ENCODE measurements around the gene LRRC9.
"Not testable (repeated sequence)": the region's sequence is repeated elsewhere in the genome, so short reads cannot be mapped to it uniquely, and the experiment has no call there.

Gene LRRC9

DNA sequence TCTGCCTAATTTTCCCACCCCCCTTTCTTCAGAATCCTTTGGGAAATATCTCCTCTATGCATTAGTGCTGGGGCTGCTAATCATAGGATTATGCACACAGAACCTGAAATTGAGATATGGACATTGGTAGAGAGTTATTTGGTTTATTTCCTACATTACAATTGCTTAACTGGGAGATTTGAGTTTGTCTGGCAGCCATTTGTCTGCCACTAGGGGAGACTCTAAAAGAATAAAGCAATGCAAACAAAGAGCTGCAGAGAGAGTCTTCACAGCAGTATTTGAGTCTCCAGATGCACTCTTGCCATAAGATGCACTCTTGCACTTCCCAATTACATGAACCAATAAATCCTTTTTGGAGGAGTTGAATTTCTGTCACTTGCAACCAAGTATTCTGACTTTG, 159.8 kb downstream of the LRRC9 start:
- no peak for DNase-seq

DNA sequence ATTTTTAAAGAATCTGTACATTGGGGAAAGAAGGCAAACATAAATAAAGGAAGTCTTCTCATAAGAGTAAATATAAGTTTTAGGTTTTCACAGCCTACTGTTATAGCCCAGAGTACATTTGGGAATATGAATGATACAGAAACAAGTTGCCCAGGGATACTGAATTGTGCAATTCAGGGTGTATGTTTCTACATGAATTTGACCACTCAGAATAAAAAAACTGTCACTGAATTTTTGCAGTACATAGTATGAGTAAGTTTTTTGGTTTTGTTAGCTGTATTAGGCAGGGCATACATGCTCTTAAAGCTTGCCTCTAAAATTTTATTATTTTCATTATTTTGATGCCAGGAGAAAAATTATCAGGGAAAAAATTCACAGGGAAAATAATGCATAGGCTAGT, 165.1 kb downstream of the LRRC9 start:
- no peak for DNase-seq

DNA sequence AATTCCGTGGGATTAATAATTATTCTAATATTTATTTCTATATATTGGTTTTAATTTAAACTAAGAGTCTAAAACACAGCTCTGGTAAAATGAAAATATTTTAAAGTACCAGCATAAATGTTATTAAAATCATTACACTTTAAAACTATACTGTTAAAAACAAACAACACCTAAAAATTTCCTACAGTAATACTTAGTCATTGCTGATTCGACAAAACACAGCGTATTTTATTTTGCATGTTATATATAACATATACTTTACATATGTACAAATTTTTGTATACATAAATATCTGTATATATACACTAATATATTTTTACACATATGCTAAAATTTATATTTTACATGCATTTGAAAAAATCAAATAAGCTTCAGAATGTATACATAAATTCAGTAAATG, 165.7 kb downstream of the LRRC9 start:
- DNase-seq, result no peak

DNA sequence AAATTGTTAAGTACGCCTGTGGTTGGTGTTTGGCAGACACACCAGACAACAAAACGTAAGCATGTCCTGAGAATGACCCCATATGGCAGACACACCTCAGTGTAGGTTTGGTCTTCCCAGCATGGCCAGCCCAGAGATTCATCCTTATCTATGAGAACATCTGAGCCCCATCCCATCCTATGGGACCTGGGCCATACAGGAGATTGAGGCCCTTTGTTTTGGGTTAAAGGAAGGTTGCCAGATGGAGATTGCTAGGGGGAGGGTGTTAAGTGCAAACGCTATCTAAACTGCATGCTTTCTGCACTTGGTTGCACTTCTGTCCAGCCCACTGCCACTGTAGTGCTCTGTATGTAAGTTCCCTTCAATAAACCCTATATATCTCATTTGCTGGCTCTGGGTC, 167.7 kb downstream of the LRRC9 start:
- no peak for DNase-seq

DNA sequence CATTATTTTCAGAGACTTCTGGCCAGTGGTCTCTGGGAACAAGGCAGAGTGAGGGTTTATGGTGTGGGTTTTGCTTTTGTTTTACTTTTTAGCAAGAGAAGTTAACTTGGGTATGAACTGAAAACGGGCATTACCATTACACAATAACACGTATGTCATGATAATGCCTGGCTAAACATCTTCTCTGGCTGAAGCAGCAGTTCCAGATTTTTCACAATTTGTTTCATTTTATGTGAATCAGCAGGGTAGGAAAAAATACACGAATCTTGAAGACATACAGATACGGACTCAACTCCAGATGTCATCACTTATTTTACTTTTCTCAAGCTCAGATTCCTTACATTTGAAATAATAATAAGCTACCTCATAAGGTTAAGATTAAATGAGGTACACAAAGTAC, 169.3 kb downstream of the LRRC9 start:
- DNase-seq, result no peak

DNA sequence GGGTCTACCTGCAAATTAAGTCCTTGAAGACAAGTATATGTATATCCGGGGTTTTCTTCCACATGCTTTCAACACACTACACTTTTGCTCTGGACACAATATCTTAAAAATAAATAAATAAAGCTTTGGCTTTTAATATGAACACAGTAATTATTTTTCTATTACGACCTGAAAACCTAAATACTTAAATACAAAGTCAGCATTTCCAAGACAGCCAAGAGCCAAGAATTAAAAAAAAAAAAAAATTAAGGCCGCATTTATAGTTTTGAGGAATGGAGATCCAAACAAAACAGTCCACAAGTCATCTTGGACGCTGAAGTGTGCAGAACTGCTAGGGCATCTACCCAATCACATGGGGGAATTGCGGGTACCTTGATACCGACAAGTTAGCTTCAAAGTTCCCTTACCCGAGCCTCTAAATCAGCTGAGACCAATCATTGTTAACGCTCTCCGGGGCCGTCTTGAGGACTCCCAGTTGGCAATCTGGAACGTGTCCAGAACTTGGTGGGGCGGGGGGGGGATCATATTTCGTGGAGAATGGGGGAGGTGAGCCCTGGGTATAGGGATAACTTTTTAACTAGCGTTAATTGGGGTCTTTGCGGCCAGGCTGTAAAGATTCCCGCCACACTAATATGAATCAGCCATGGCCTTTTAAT, 171.0 kb downstream of the LRRC9 start:
- DNase-seq, result no peak

DNA sequence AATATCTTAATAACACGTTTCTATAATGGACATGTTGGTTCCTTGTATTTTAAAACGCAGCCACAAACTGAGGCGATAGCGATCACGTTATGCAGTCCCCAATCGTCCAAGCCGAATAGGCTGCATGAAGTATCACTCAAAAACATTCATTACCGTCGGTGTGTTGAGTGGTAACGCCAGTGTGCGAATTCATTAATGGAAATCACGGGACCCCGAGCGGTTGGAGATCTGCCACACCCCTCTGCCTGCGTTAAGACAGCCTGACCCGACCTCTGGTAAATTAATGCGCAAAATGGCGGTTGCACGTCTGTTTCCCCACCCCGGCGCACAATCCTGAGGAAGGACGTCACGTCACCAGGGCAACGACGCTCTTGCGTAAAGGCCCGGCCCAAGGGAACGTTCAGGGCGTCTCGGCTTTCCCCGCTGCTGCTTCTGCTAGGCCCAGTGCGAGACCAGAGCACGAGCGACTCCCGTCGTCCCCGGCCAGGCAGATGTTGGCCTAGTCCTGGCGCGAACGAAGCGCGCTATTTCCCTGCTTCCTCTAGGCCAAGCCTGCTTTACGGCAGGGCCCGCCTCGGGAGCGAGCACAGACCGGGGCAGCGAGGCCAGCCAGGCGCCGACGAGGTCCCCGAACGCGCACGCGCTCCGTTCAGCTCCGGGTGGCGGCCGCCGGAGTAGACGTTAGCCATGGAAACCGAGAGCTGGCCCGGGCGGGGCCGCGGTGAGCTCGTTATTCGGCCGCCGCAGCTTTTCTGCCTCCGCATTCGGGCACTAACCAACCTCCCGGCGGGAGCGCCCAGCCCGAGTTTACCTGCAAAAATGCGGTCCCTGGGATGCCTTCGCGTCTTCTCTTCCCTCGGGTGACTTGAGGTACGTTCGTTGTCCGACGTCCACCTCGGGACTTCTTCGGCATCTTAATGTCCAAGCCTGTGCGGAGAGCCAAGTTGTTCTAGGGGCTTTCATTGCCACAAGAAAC, 171.9 kb downstream of the LRRC9 start, which contains the start of gene PCNX4:
PCNX4 (plus strand) TSS at position 374 of the 976 bp plus-strand sequence. CDS start 15,716 bp downstream, outside the sequence.
- peak; percentile 83 for DNase-seq

DNA sequence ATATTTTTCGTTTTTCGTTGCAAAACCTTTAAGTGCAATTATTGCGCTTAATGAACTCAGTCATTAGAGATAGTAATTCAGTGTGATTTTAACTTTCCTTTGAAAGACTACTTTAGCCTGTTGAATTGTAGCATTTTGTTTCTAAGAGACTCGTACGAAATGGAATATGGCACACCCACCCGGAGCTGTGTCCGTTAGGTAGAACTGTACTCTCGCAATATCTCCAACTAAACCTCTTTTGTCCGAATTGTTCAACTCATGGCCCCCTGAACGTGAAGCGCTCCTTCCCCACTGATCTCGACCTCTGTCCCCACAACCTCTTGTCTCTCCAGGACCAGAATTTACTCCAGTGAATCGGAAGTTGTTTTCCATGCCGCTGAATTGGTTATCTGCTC, 172.6 kb downstream of the LRRC9 start:
- DNase-seq, result no peak

DNA sequence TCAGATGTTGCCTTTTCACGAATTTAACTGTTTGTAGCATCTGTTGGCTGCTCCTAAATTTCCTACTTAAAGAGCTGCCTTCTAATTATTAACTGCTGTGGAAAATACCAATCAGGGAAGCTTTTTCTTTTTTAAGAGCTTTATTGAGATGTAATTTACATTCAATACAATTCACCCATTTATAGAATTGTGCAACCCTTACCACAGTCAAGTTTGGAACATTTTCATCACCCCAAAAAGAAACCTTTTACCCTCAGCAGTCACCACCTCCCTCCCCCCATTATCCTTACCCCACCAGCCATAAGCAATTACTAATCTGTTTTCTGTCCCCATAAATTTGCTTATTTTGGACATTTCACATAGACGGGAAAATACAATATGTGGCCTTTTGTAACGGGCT, 173.1 kb downstream of the LRRC9 start:
- no peak for DNase-seq

DNA sequence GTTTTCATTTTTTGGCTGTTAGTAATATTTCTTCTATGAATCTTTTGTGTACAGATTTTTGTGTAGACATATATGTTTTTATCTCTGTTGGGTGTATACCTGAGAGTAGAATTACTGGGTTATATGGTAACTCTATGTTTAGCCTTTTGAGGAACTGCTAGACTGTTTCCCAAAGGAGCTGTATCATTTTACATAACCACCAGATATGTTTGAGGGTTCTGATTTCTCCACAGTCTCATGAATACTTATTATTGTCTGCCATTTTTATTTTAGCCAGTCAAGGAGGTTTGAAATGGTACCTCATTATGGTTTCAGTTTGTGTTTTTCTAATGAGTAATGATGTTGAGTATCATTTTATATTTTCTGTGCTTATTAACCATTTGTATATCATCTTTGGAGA, 173.7 kb downstream of the LRRC9 start:
- no peak for DNase-seq

DNA sequence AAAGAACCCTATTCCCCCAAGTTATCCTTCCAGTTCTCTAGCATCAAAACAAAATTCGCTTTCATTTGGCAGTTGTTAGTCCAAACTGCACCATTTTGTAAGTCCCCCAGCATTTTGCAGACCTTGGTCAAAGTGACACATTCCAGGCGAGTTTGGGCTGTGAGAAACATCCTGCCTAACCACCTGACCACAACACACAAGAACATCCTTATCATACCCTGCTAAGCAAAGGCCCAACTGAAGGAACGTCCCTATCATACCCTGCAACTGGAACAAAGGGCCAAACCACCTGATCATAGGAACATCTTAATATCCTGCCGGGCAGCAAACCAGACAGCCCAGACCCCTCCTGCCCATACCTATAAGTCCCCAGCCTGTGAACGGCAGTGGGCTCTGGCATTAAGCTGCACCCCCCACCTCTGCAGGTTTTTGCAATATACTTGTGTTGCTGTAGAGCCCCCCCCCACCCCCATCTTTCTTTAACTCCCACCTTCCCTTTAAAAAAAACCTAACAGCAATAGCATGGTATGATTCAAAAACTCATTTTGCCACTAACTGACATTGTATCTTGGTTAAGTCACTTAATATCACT, 174.5 kb downstream of the LRRC9 start:
- DNase-seq, result no peak

DNA sequence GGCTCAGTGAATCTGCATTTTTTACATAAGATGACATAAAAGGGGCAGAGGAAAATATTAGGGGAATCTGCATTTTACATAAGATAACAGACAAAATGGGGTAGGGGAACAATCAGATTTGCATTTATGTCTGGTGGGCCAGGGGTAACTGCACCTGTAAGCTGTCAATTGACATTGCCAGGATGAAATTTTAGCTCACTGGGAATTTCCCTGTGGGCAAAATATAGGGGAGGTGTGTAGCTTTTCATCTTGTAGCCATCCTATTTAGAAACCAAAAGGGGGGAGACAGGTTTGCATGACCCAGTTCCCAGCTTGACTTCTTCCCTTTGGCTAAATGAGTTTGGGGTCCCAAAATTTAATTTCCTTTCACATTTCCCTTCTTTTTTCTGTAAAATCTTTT, 175.3 kb downstream of the LRRC9 start:
- DNase-seq, result no peak

DNA sequence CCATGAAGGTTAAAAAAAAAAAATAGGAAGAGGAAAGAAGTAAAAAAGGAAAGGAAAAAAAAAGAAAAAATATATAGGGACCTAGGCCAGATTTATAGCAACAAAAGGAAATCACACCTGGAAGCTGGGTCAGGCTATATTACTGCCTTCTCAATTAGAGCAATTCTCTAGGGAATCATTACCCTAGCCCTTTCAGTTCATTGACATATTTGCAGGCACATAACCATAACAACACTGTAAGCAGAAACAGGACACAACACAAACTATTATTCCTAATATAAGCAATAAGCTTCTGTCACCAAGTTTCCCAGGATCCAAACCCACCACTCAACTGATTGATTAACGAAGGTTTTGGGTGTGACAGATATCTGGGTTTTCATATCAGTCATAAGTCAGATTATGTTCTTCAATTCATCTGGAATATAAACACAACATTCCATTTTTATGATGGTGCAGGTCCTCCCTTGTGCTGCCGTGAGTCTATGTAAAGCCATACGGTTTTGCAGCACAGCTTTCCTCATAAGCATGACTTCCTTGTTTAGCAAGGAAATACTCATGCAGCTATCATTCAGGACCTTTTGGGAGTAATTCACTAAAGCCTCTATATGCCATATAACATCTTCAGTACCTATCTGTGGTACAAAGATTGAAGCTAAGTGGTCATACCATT, 176.0 kb downstream of the LRRC9 start:
- no peak for DNase-seq

DNA sequence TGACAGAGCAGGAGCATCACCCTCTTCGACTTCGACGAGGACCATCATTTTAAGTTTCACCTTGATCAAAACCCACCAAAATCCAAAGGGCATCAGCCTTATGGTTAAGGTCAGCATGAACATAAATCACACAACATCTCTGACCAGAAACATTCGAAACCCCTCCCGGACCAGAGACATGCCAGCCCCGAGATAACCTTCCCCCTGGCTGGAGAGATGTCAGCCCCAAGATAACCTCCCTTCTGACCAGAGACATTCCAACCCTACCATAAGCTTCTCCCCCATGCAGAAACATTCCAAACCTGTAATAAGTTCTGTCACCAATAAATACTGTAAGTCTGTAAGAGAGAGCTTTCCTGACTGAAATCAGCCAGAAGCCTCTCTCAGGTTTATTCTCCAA, 178.0 kb downstream of the LRRC9 start:
- no peak for DNase-seq

DNA sequence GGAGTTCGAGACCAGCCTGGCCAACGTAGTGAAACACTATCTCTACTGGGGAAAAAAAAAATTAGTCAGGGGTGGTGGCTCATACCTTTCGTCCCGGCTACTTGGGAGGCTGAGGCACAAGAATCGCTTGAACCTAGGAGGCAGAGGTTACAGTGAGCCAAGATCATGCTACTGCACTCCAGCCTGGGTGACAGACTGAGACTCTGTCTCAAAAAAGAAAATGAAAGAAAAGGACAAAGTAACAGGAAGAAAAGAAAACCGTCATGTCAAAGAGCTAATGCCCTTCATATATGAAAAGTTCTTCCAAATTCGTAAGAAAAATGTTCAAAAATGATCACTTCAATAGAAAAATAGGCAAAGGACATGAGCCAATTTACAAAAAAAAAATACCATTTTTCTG, 179.9 kb downstream of the LRRC9 start:
- not testable (repeated sequence) for DNase-seq

DNA sequence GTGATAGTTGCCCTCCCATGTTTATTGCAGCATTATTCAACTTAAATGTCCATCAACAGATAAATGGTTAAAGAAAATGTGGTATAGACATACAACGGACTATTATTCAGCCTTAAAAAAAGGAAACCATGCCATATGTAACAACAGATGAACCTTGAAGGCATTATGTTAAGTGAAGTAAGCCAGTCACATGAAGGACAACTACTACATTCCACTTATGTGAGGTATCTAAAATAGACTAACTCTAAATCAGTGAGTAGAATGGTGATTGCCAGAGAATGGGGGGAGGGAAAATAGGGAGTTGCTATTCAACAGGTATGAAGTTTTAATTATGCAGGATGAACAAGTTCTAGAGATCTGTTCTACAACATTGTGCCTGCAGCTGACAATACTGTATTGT, 181.8 kb downstream of the LRRC9 start:
- DNase-seq, result no peak

DNA sequence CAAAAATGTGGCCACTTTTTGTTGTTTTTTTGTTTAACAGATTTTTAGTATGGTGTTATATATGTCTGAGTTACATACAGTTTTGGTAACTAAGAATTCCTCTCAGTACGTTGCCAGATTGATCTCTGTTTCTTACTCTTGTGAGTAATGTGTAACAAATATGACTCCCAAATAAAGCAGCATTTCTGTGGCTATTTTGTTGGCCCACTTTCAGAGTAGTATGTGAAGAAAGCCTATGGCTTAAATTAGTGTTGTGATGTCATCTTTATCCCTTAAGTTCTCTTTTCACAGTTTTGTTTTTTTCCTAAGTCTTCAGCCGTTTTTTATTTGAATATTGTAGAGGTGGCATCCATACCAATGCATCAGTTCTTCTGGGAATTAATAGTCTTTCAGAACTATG, 182.4 kb downstream of the LRRC9 start:
- DNase-seq, result no peak

DNA sequence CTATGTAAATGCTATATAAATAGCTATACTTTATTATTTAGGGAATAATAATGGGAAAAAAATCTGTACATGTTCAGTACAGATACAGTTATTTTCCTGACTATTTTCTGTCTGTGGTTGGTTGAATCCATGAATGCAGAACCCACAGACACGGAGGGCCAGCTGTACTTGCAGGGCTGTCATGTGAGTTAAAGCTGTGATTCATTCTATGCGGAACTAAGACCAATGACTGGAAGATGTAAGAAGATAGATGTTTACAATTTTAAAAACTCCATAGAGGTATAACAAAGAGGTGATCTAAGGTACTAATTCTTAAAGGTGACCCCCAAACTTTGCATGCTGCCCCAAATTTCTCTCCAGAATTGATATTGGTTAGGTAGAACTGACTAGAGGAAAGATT, 186.4 kb downstream of the LRRC9 start:
- DNase-seq, result no peak

DNA sequence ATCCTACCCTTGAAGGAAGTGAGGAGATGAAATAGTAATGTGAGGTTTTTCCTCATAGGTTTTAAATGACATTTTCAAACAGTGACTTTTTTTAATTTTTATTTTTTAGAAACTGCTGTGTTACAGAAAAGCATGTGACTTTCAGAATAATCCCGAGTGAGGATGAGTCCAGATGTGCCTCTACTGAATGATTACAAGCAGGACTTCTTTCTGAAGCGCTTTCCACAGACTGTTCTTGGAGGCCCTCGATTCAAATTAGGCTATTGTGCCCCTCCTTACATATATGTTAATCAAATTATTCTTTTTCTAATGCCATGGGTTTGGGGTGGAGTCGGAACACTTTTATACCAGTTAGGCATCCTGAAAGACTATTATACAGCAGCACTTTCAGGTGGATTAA, 187.5 kb downstream of the LRRC9 start:
- no peak for DNase-seq

DNA sequence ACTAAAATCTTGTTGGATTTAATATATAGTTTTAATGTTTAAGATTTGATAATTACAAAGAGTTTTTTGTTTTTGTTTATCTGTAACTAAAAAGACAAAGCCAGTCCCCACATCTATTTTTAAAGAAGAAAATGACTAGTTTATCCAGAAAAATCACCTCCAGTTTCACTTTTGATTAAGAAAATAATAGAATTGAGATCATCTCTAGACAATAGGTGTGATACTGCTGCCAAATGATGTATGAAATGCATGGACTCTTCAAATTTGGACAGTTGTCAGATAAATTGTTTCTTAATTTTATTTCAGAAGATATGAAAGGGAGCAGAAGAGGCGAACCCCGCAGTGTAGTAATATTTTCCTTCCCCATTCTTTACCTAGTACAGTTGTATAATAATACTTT, 191.8 kb downstream of the LRRC9 start:
- no peak for DNase-seq
